IMR-90 (cell line): Measurements from ENCODE around the gene CDK14. TPM values are rescaled to one million over a fixed set of nuclear protein-coding genes. Genes with fewer than 3 reads are reported as not detected.

Source experiments
- ATAC-seq: fragments of 200-7000 bp; cut with Tn5 transposase; 2 replicates; pipeline ENCODE4 v1.9.1; 2020; ENCODE audit warnings: low read depth, mild to moderate bottlenecking, moderate library complexity
- BruUV-seq: library from RNA; stranded (reverse); fragments of 400-500 nt; replicated peaks from 2 replicates; lab custom pipeline; 2021; lab: Mats Ljungman, UMichigan
- CTCF ChIA-PET: fragments of 300-600 bp; formaldehyde crosslinking; extraction: SDS; loops from one replicate; lab custom pipeline; 2021; ENCODE audit warnings: antibody characterized with exemption; lab: Yijun Ruan, JAX
- POLR2A ChIA-PET: fragments of 300-600 bp; sonication (Branson Sonifier 250); formaldehyde crosslinking; loops from one replicate; lab custom pipeline; 2022; ENCODE audit warnings: antibody characterized with exemption; ENCODE audit not compliant: unreplicated experiment; lab: Charles Lee
- DNase-seq: peaks from one replicate; pipeline ENCODE4 v3.0.0; 2013
- H2AFZ ChIP-seq: replicated peaks from 2 replicates; pipeline ENCODE3; 2013; ENCODE audit warnings: low read length, mild to moderate bottlenecking; ENCODE audit not compliant: poor library complexity
- H2AK5ac ChIP-seq: 2 replicates; pipeline ENCODE4 v1.6.1; 2013; ENCODE audit warnings: low read depth, low read length, inconsistent platforms
- H2AK9ac ChIP-seq: replicated peaks from 2 replicates; pipeline ENCODE3; 2013; ENCODE audit warnings: mild to moderate bottlenecking, low read depth, low read length, moderate library complexity; ENCODE audit not compliant: poor library complexity
- H2BK120ac ChIP-seq: 2 replicates; pipeline ENCODE4 v1.6.1; 2013; ENCODE audit warnings: low read depth, low read length, inconsistent platforms
- H2BK15ac ChIP-seq: 3 replicates; pipeline ENCODE4 v1.6.1; 2013; ENCODE audit warnings: low read depth, low read length, inconsistent platforms
- H2BK20ac ChIP-seq: 2 replicates; pipeline ENCODE4 v1.6.1; 2013; ENCODE audit warnings: low read depth, mild to moderate bottlenecking, inconsistent platforms, low read length, moderate library complexity
- H2BK5ac ChIP-seq: 2 replicates; pipeline ENCODE4 v1.6.1; 2013; ENCODE audit warnings: mild to moderate bottlenecking, low read depth, low read length, inconsistent platforms; ENCODE audit not compliant: poor library complexity, severe bottlenecking
- H3K14ac ChIP-seq: replicated peaks from 2 replicates; pipeline ENCODE4 v1.6.1; 2013; ENCODE audit warnings: low read depth, low read length, inconsistent platforms
- H3K18ac ChIP-seq: 2 replicates; pipeline ENCODE4 v1.6.1; 2013; ENCODE audit warnings: low read depth, low read length, control low read depth
- H3K23ac ChIP-seq: 2 replicates; pipeline ENCODE4 v1.6.1; 2013; ENCODE audit warnings: low read depth, low read length, inconsistent platforms
- H3K27ac ChIP-seq: 2 replicates; pipeline ENCODE4 v1.5.1; 2013; ENCODE audit warnings: mild to moderate bottlenecking, control low read depth, low read length; ENCODE audit not compliant: insufficient read depth
- H3K27me3 ChIP-seq: 2 replicates; pipeline ENCODE4 v1.6.1; 2013; ENCODE audit warnings: low read length; ENCODE audit not compliant: control insufficient read depth, insufficient read depth
- H3K36me3 ChIP-seq: 2 replicates; pipeline ENCODE4 v1.6.1; 2013; ENCODE audit warnings: low read length, mixed read lengths; ENCODE audit not compliant: control insufficient read depth, insufficient read depth
- H3K4ac ChIP-seq: 2 replicates; pipeline ENCODE4 v1.6.1; 2013; ENCODE audit warnings: low read depth, low read length, inconsistent platforms
- H3K4me1 ChIP-seq: 2 replicates; pipeline ENCODE4 v1.6.1; 2013; ENCODE audit warnings: low read length, mixed read lengths; ENCODE audit not compliant: control insufficient read depth, insufficient read depth
- H3K4me2 ChIP-seq: 2 replicates; pipeline ENCODE4 v1.6.1; 2013; ENCODE audit warnings: low read depth, mild to moderate bottlenecking, control low read depth, low read length, moderate library complexity
- H3K4me3 ChIP-seq: 2 replicates; pipeline ENCODE4 v1.5.1; 2013; ENCODE audit warnings: low read depth, mild to moderate bottlenecking, control low read depth, low read length, moderate library complexity; ENCODE audit not compliant: insufficient read depth
- H3K56ac ChIP-seq: 2 replicates; pipeline ENCODE4 v1.6.1; 2013; ENCODE audit warnings: low read length, inconsistent platforms; ENCODE audit not compliant: insufficient read depth; ENCODE audit errors: extremely low read depth
- H3K79me1 ChIP-seq, 2 experiments: 2 replicates each; pipeline ENCODE4 v1.6.1; 2013; ENCODE audit warnings: low read length in 2 of 2, inconsistent platforms in 1 of 2, low read depth in 1 of 2
- H3K9ac ChIP-seq: 2 replicates; pipeline ENCODE4 v1.6.1; 2013; ENCODE audit warnings: low read depth, low read length, control low read depth
- H3K9me1 ChIP-seq: 2 replicates; pipeline ENCODE4 v1.6.1; 2013; ENCODE audit warnings: low read length, inconsistent platforms; ENCODE audit not compliant: insufficient read depth
- H3K9me3 ChIP-seq: 2 replicates; pipeline ENCODE4 v1.6.1; 2013; ENCODE audit warnings: low read length; ENCODE audit not compliant: control insufficient read depth, insufficient read depth
- H4K20me1 ChIP-seq: 2 replicates; pipeline ENCODE4 v1.6.1; 2013; ENCODE audit warnings: low read length, inconsistent platforms; ENCODE audit not compliant: insufficient read depth
- H4K5ac ChIP-seq: 2 replicates; pipeline ENCODE4 v1.6.1; 2013; ENCODE audit warnings: mild to moderate bottlenecking, low read depth, low read length, control low read depth
- H4K8ac ChIP-seq, 2 experiments: 2 replicates each; pipeline ENCODE4 v1.6.1; 2013; ENCODE audit warnings: low read depth in 2 of 2, low read length in 2 of 2, control low read depth in 1 of 2, inconsistent platforms in 1 of 2
- H4K91ac ChIP-seq: 2 replicates; pipeline ENCODE4 v1.6.1; 2013; ENCODE audit warnings: low read depth, low read length, inconsistent platforms; ENCODE audit not compliant: insufficient read depth
- BHLHE40 ChIP-seq: fragments of 150-350 bp; IDR thresholded peaks from 2 replicates; pipeline ENCODE4 v1.6.1; 2016; ENCODE audit warnings: mild to moderate bottlenecking, low read depth, low read length
- CEBPB ChIP-seq: IDR thresholded peaks from 2 replicates; pipeline ENCODE4 v1.6.1; 2012; ENCODE audit warnings: low read depth, low read length, improper control_type of control experiment
- CHD1 ChIP-seq: IDR thresholded peaks from 2 replicates; pipeline ENCODE4 v1.6.1; 2012; ENCODE audit warnings: low read depth, low read length, improper control_type of control experiment
- CTCF ChIP-seq: conservative IDR thresholded peaks from 2 replicates; pipeline ENCODE4 v1.5.1; 2012; ENCODE audit warnings: mild to moderate bottlenecking, low read depth, low read length, improper control_type of control experiment
- ELK1 ChIP-seq: fragments of 150-350 bp; IDR thresholded peaks from 2 replicates; pipeline ENCODE4 v1.6.1; 2016; ENCODE audit warnings: low read depth, mild to moderate bottlenecking, low read length, moderate library complexity, borderline replicate concordance
- FOS ChIP-seq: fragments of 150-350 bp; IDR thresholded peaks from 2 replicates; pipeline ENCODE4 v1.6.1; 2016; ENCODE audit warnings: low read depth, low read length
- MAFK ChIP-seq: IDR thresholded peaks from 2 replicates; pipeline ENCODE4 v1.6.1; 2012; ENCODE audit warnings: low read depth, low read length, improper control_type of control experiment
- MAZ ChIP-seq: IDR thresholded peaks from 2 replicates; pipeline ENCODE4 v1.6.1; 2012; ENCODE audit warnings: low read depth, mild to moderate bottlenecking, low read length, improper control_type of control experiment, moderate library complexity, borderline replicate concordance
- MXI1 ChIP-seq: IDR thresholded peaks from 2 replicates; pipeline ENCODE4 v1.6.1; 2012; ENCODE audit warnings: low read depth, mild to moderate bottlenecking, low read length, moderate library complexity, borderline replicate concordance
- NFE2L2 ChIP-seq: fragments of 150-350 bp; IDR thresholded peaks from 2 replicates; pipeline ENCODE4 v1.6.1; 2016; ENCODE audit warnings: low read depth, mild to moderate bottlenecking, low read length
- POLR2A ChIP-seq: IDR thresholded peaks from 2 replicates; pipeline ENCODE4 v1.6.1; 2012; ENCODE audit warnings: mild to moderate bottlenecking, low read depth, low read length
- RAD21 ChIP-seq: IDR thresholded peaks from 2 replicates; pipeline ENCODE4 v1.6.1; 2012; ENCODE audit warnings: low read length, improper control_type of control experiment
- RCOR1 ChIP-seq: IDR thresholded peaks from 2 replicates; pipeline ENCODE4 v1.6.1; 2012; ENCODE audit warnings: mild to moderate bottlenecking, low read length, improper control_type of control experiment; ENCODE audit not compliant: insufficient replicate concordance
- RFX5 ChIP-seq: IDR thresholded peaks from 2 replicates; pipeline ENCODE4 v1.8.0; 2012; ENCODE audit warnings: low read depth, mild to moderate bottlenecking, low read length, moderate library complexity
- SMC3 ChIP-seq: fragments of 150-350 bp; IDR thresholded peaks from 2 replicates; pipeline ENCODE4 v1.6.1; 2016; ENCODE audit warnings: low read depth, mild to moderate bottlenecking, antibody characterized with exemption, low read length, moderate library complexity
- USF2 ChIP-seq: fragments of 150-350 bp; IDR thresholded peaks from 2 replicates; pipeline ENCODE4 v1.6.1; 2017; ENCODE audit warnings: mild to moderate bottlenecking, antibody characterized with exemption, low read length, low read depth
- WGBS, 2 experiments: methylation state at CpG; one replicate each; pipeline versions ENCODE4 v1.1.5 to v1.1.7; 2013; ENCODE audit warnings: missing lambda C conversion rate in 2 of 2; ENCODE audit not compliant: insufficient read length in 1 of 2; ENCODE audit errors: extremely low coverage in 2 of 2; 5-methylcytosine and 5-hydroxymethylcytosine counted together
- dilution Hi-C: fragments of 300-500 bp; cut with HindIII; formaldehyde crosslinking; loops from one replicate; pipeline ENCODE4 v1.14.3; 2018; ENCODE audit warnings: low sequenced_read_pairs; ENCODE audit not compliant: unreplicated experiment
- in situ Hi-C: fragments of 300-500 bp; cut with MboI; formaldehyde crosslinking; loops from 3 replicates; pipeline ENCODE4 v1.14.3; 2019; ENCODE audit warnings: low sequenced_read_pairs, inconsistent platforms, mixed read lengths
- intact Hi-C: fragments of 100-400 bp; cut with micrococcal nuclease; formaldehyde crosslinking; loops from 2 replicates; pipeline ENCODE4 v1.10.0; 2022
- polyA plus RNA-seq, 3 experiments: library from polyadenylated mRNA; depleted of rRNA; stranded (reverse); fragments of >200 nt; gene quantifications; 2 replicates each; pipeline ENCODE4 v1.2.3, GENCODE V29; 2012; ENCODE audit warnings: low replicate concordance in 1 of 3
- total RNA-seq: library from RNA; depleted of rRNA; stranded (reverse); fragments of >200 nt; gene quantifications from 2 replicates; pipeline ENCODE4 v1.2.3, GENCODE V29; 2012

CDK14 gene
- total and polyA plus RNA-seq, 2 of the 4 experiments (the other 2 are of a cell fraction): 10.1 to 29.6 TPM

DNA sequence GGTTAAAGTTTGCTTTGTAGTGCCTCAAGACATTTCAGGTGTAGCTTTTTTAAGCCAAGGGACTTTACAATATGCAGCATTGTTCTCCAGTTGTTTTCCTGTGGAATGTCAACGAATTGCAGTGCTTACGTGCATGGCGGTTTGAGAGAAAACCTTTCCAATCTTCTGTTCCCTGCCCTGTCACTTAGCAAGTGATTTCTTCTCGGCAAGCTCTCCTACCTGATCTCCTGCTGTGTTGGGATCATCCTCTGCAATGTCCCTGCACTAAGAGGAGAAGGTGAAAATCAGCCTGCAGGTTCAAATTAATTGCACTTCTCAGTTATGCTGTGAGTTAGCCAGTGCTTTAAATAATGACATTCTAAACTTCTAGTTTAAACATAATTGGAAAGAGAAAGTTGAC lies 470.5 kb downstream of the CDK14 start:
- in situ Hi-C loops: no loop called here

More for the DNA sequence above, 470.5 kb downstream of the CDK14 start:
- H3K9me1 ChIP-seq: peaks cover 3% of the 10 kb centered on the region
- H3K36me3 ChIP-seq: no peaks in the 10 kb centered on the region
- H3K4me1 ChIP-seq: peaks cover 6% of the 10 kb centered on the region; the same call in 1 of the 2 replicates
- H3K4ac ChIP-seq: no peak overlapping the region
- TF ChIP-seq FOS (no peak), MAFK (no peak), ELK1 (no peak), CTCF (no peak), MAZ (no peak), POLR2A (no peak), CEBPB (no peak), RFX5 (no peak), RCOR1 (no peak), NFE2L2 (no peak), SMC3 (no peak), MXI1 (no peak), BHLHE40 (no peak), RAD21 (no peak), USF2 (no peak), CHD1 (no peak)
- DNase-seq: no peak
- no peak overlapping the region for H2BK5ac ChIP-seq
- ATAC-seq: no peak
- no peak overlapping the region for H4K8ac ChIP-seq
- no peaks in the 10 kb centered on the region for H3K27me3 ChIP-seq
- no TSS peak for BruUV-seq
- no peak overlapping the region for H3K27ac ChIP-seq
- no peak overlapping the region for H2BK120ac ChIP-seq
- H3K9ac ChIP-seq: no peak overlapping the region
- H4K91ac ChIP-seq: no peak overlapping the region
- H3K23ac ChIP-seq: no peak overlapping the region
- dilution Hi-C loops (no loop called here), intact Hi-C loops (no loop called here)
- no peak overlapping the region for H2AFZ ChIP-seq
- H2BK15ac ChIP-seq: no peak overlapping the region
- no peak overlapping the region for H3K4me3 ChIP-seq
- no peaks in the 10 kb centered on the region for H3K79me1 ChIP-seq
- no peak overlapping the region for H3K14ac ChIP-seq
- no peaks in the 10 kb centered on the region for H4K20me1 ChIP-seq
- 96% methylated on average over 3 of the region's 4 CpGs; no CpG with 5 or more reads in 1 of the 2 experiments for WGBS, 2 experiments
- H2BK20ac ChIP-seq: no peak overlapping the region
- CTCF ChIA-PET: no interaction called here
- H4K5ac ChIP-seq: no peak overlapping the region
- H3K18ac ChIP-seq: no peak overlapping the region
- H3K4me2 ChIP-seq: no peak overlapping the region
- H2AK5ac ChIP-seq: no peak overlapping the region
- no peak overlapping the region for H3K56ac ChIP-seq
- no peak overlapping the region for H2AK9ac ChIP-seq
- no peaks in the 10 kb centered on the region for H3K9me3 ChIP-seq
- POLR2A ChIA-PET: no interaction called here
